ENCODE results near the gene PCBP2. TPM values are rescaled to one million over a fixed set of nuclear protein-coding genes. Genes with fewer than 3 reads are reported as not detected.
A peak's percentile ranks its signal among the peaks of the same experiment; 100 is the strongest.

PCBP2 gene
- polyA plus RNA-seq, 1 of the 3 experiments (the other 2 are of a cell fraction), result 368 TPM

DNA sequence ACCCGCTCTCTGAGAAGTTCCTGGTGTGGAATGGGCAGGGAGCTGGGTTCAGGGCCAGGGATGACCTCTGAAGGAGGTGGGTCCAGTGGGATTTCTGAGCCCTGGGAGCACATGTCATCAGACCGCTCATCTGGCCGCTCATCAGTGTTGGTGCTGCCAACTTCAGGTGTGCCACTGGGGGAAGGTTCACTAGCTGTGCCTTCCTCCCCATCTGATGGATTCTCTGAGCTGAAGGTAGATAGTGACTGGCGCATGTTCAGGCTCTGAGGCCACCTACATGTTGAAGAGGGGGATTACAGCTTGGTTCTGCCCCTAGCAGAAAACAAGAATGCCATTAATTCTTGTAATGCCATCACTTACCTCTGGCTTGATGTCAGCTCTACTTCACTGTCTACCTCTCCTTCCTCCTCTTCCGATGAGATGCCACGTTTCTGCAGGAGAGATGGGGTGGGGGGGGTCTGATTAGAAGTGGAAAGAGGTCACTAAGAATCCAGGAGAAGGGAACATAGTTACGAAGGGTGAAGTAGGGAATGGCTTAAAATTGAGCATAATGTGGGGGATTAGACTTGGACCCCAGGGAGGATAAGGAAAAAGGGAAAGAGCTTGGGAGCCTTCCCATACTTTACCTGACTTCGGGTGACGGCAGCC, 30.2 kb downstream of the PCBP2 start:
- Histone ChIP-seq H3K4me2 (no peak overlapping the region), H3K4me1 (ENCODE audit: control insufficient read depth in 1 of 2, insufficient read depth in 2 of 2, low read depth in 1 of 2, low read length in 1 of 2) (peaks cover 0 to 5% of the 10 kb centered on the region in 2 experiments; a peak in 2 of 4 replicates), H3K79me2 (ENCODE audit: insufficient read depth) (peaks cover 28% of the 10 kb centered on the region; the same call in 1 of the 2 replicates), H3F3A (replicated peaks; ENCODE audit: insufficient read depth) (peaks cover 73% of the 10 kb centered on the region), H3K36me3 (replicated peaks in 1 of 2; ENCODE audit: control insufficient read depth in 1 of 2, insufficient read depth in 2 of 2, low read length in 1 of 2) (peaks cover 73 to 79% of the 10 kb centered on the region in 2 experiments), H3K27me3 (ENCODE audit: insufficient read depth) (no peaks in the 10 kb centered on the region), H3K9ac (no peak overlapping the region), H3K9me2 (no peaks in the 10 kb centered on the region), H3K9me3 (no peaks in the 10 kb centered on the region), H3K4me3 (ENCODE audit: low read depth in 2 of 2, low read length in 1 of 2) (no peak overlapping the region), H4K20me1 (ENCODE audit: insufficient read depth) (peaks cover 64% of the 10 kb centered on the region), H3K27ac (ENCODE audit: low read depth in 2 of 2, low read length in 1 of 2) (peak overlapping the region in 1 of 2 experiments; percentile 50; a peak in 3 of 4 replicates), H2AFZ (ENCODE audit: low read depth) (no peak overlapping the region)
- peak; percentile 60 for DNase-seq
- TF ChIP-seq CHD2 (IDR thresholded peaks at IDR 0.05; ENCODE audit: low read length, partially characterized antibody), result no peak
- TF ChIP-seq, protein P1, sequence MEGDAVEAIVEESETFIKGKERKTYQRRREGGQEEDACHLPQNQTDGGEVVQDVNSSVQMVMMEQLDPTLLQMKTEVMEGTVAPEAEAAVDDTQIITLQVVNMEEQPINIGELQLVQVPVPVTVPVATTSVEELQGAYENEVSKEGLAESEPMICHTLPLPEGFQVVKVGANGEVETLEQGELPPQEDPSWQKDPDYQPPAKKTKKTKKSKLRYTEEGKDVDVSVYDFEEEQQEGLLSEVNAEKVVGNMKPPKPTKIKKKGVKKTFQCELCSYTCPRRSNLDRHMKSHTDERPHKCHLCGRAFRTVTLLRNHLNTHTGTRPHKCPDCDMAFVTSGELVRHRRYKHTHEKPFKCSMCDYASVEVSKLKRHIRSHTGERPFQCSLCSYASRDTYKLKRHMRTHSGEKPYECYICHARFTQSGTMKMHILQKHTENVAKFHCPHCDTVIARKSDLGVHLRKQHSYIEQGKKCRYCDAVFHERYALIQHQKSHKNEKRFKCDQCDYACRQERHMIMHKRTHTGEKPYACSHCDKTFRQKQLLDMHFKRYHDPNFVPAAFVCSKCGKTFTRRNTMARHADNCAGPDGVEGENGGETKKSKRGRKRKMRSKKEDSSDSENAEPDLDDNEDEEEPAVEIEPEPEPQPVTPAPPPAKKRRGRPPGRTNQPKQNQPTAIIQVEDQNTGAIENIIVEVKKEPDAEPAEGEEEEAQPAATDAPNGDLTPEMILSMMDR (IDR thresholded peaks at IDR 0.05), result peak; percentile 34
- POLR2A ChIA-PET, result interaction anchor here (0.7 to 4.4 kb wide), 8 partner anchors 9 to 27 kb away, joined by 3 to 28 read pairs (median 6); partner anchors contain the start of genes MAP3K12 and TARBP2
- CTCF ChIA-PET, result interaction anchor here (0.7 to 3.2 kb wide), 17 partner anchors 9 to 160 kb away, joined by 3 to 25 read pairs (median 4); partner anchors contain the start of genes AAAS, MAP3K12 and TARBP2
- 84% methylated on average over 9 of the region's 9 CpGs for WGBS (ENCODE audit: low lambda C conversion rate)

- no peaks in the 10 kb centered on the region for H3K27me3 ChIP-seq (ENCODE audit: insufficient read depth)
- H3K36me3 ChIP-seq (replicated peaks in 1 of 2; ENCODE audit: control insufficient read depth in 1 of 2, insufficient read depth in 2 of 2, low read length in 1 of 2), result peaks cover 71 to 76% of the 10 kb centered on the region in 2 experiments
- 94% methylated on average over 11 of the region's 18 CpGs for WGBS (ENCODE audit: low lambda C conversion rate)
- no peaks in the 10 kb centered on the region for H3K9me2 ChIP-seq
- POLR2A ChIA-PET, result interaction anchor here (0.8 to 4.4 kb wide), 7 partner anchors 9 to 28 kb away, joined by 3 to 28 read pairs (median 6); partner anchors contain the start of gene TARBP2
- H3K79me2 ChIP-seq (ENCODE audit: insufficient read depth), result peaks cover 28% of the 10 kb centered on the region; the same call in 1 of the 2 replicates
- H3K9me3 ChIP-seq, result no peaks in the 10 kb centered on the region
- H3K27ac ChIP-seq (ENCODE audit: low read depth in 2 of 2, low read length in 1 of 2), result peak overlapping the region in 1 of 2 experiments; percentile 50; a peak in 2 of 4 replicates
- no peak overlapping the region for H3K4me2 ChIP-seq
- no peak for DNase-seq
- H3K4me3 ChIP-seq (ENCODE audit: low read depth in 2 of 2, low read length in 1 of 2), result no peak overlapping the region
- peaks cover 58% of the 10 kb centered on the region for H4K20me1 ChIP-seq (ENCODE audit: insufficient read depth)
- CTCF ChIA-PET, result interaction anchor here (1.0 to 3.2 kb wide), 11 partner anchors 9 to 161 kb away, joined by 3 to 25 read pairs (median 5); partner anchors contain the start of genes AAAS and MAP3K12
- peaks cover 67% of the 10 kb centered on the region for H3F3A ChIP-seq (replicated peaks; ENCODE audit: insufficient read depth)
- TF ChIP-seq, protein P2, sequence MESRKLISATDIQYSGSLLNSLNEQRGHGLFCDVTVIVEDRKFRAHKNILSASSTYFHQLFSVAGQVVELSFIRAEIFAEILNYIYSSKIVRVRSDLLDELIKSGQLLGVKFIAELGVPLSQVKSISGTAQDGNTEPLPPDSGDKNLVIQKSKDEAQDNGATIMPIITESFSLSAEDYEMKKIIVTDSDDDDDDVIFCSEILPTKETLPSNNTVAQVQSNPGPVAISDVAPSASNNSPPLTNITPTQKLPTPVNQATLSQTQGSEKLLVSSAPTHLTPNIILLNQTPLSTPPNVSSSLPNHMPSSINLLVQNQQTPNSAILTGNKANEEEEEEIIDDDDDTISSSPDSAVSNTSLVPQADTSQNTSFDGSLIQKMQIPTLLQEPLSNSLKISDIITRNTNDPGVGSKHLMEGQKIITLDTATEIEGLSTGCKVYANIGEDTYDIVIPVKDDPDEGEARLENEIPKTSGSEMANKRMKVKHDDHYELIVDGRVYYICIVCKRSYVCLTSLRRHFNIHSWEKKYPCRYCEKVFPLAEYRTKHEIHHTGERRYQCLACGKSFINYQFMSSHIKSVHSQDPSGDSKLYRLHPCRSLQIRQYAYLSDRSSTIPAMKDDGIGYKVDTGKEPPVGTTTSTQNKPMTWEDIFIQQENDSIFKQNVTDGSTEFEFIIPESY (IDR thresholded peaks at IDR 0.05; ENCODE audit: borderline replicate concordance, low read depth), result no peak
- TF ChIP-seq EP300 (IDR thresholded peaks at IDR 0.05; ENCODE audit: borderline replicate concordance in 1 of 2, low read depth in 1 of 2, low read length in 1 of 2) (no peak), IRF3 (IDR thresholded peaks at IDR 0.05; ENCODE audit: low read depth, low read length) (no peak), NRF1 (IDR thresholded peaks at IDR 0.05; ENCODE audit: low read depth, low read length) (no peak), YY1 (IDR thresholded peaks at IDR 0.05; ENCODE audit: low read depth) (no peak), GATA2 (CRISPR knock-in tag; IDR thresholded peaks at IDR 0.05) (no peak), TCF12 (IDR thresholded peaks at IDR 0.05) (no peak), FOXJ3 (CRISPR knock-in tag; IDR thresholded peaks at IDR 0.05) (no peak), RAD21 (IDR thresholded peaks at IDR 0.05; ENCODE audit: low read length) (no peak), MEF2A (IDR thresholded peaks at IDR 0.05; ENCODE audit: borderline replicate concordance, low read depth) (no peak), TAF1 (IDR thresholded peaks at IDR 0.05; ENCODE audit: borderline replicate concordance, low read depth, low read length) (no peak), JUND (IDR thresholded peaks at IDR 0.05) (no peak)
- TF ChIP-seq, protein P3, sequence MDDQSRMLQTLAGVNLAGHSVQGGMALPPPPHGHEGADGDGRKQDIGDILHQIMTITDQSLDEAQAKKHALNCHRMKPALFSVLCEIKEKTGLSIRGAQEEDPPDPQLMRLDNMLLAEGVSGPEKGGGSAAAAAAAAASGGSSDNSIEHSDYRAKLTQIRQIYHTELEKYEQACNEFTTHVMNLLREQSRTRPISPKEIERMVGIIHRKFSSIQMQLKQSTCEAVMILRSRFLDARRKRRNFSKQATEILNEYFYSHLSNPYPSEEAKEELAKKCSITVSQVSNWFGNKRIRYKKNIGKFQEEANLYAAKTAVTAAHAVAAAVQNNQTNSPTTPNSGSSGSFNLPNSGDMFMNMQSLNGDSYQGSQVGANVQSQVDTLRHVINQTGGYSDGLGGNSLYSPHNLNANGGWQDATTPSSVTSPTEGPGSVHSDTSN (IDR thresholded peaks at IDR 0.05), result no peak
- peaks cover 0 to 5% of the 10 kb centered on the region in 2 experiments; a peak in 2 of 4 replicates for H3K4me1 ChIP-seq (ENCODE audit: control insufficient read depth in 1 of 2, insufficient read depth in 2 of 2, low read depth in 1 of 2, low read length in 1 of 2)
- H2AFZ ChIP-seq (ENCODE audit: low read depth), result no peak overlapping the region
- H3K9ac ChIP-seq, result no peak overlapping the region
Measured at GRCh38 chr12:53482626-53483168, 30.8 kb downstream of the PCBP2 start.
